Prostate gland (tissue), 2 donors: ENCODE data around the gene KCNJ3.

Experiments used
- POLR2A ChIP-seq: fragments of 450-650 bp; IDR thresholded peaks from one replicate; pipeline ENCODE4 v1.6.1; 2016; ENCODE audit warnings: antibody characterized with exemption, mild to moderate bottlenecking
- POLR2AphosphoS5 ChIP-seq: sonication (generic); formaldehyde crosslinking; IDR thresholded peaks from one replicate; pipeline ENCODE4 v1.6.1; 2017; ENCODE audit warnings: antibody characterized with exemption
- TF ChIP-seq, protein P1 (sequence below), 4 experiments: fragments of 200-600 bp in 2 of 4; fragments of 450-650 bp in 2 of 4; sonication (generic) in 2 of 4; IDR thresholded peaks; 1 replicate in 3 of 4; 2 replicates in 1 of 4; pipeline ENCODE4 v1.5.1; 2016 to 2019; ENCODE audit warnings: antibody characterized with exemption in 4 of 4, mild to moderate bottlenecking in 2 of 4, moderate library complexity in 2 of 4

DNA sequence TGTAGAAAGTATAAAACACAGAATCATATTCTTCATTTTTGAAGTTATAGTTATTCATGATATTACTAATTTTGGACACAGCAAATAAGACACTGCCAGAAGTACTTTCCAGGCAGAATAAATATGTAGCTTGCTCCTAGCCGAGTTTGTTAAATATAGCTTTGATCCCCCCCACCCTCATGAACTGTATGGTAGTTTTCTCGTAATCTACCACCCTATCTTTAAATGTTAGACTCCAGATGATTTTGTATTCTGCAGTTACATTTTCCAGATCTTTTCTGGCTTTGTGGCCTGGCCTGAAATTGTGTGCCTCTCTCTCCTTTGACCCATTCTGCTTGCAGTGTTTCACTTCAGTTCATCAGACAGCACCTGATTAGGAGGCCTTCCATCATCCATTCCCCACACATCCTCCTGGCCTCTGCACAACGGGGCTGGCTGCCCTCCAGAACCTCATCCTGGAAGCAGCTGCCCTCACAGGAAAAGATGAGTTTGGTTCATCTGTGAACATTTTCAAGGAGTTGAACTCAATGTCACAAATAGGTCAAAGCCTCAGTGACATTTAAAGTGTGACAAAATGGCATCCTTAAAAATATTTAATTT, 4.7 kb upstream of the KCNJ3 start:
- TF ChIP-seq, protein P1, sequence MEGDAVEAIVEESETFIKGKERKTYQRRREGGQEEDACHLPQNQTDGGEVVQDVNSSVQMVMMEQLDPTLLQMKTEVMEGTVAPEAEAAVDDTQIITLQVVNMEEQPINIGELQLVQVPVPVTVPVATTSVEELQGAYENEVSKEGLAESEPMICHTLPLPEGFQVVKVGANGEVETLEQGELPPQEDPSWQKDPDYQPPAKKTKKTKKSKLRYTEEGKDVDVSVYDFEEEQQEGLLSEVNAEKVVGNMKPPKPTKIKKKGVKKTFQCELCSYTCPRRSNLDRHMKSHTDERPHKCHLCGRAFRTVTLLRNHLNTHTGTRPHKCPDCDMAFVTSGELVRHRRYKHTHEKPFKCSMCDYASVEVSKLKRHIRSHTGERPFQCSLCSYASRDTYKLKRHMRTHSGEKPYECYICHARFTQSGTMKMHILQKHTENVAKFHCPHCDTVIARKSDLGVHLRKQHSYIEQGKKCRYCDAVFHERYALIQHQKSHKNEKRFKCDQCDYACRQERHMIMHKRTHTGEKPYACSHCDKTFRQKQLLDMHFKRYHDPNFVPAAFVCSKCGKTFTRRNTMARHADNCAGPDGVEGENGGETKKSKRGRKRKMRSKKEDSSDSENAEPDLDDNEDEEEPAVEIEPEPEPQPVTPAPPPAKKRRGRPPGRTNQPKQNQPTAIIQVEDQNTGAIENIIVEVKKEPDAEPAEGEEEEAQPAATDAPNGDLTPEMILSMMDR (IDR thresholded peaks at IDR 0.05): no peak
- no peak for TF ChIP-seq POLR2A
- TF ChIP-seq POLR2AphosphoS5: no peak
